ENCODE results near the gene KRTAP13-4. TPM values are rescaled to one million over a fixed set of nuclear protein-coding genes. Genes with fewer than 3 reads are reported as not detected.

Gene KRTAP13-4
- total RNA-seq, 1 experiment from 2014 or later = not detected

GRCh38 chr21:30415993-30416392 lies 14.0 kb upstream of the KRTAP13-4 start:
- CTCF ChIA-PET = no interaction called here

GRCh38 chr21:30425826-30426225 lies 4.2 kb upstream of the KRTAP13-4 start, which contains the start of gene KRTAP13-3:
Gene KRTAP13-3, minus strand, starts transcription at chr21:30425926. Its CDS starts 14 bp downstream, at chr21:30425912.
- ChIA-PET CTCF (no interaction called here), POLR2A (ENCODE audit: unreplicated experiment) (no interaction called here)
- Histone ChIP-seq H3K79me2 (ENCODE audit: low read length) (no peaks in the 10 kb centered on the region), H3K27ac (ENCODE audit: low read length) (no peak within 1 kb of the TSS), H3K9ac (ENCODE audit: low read length) (no peak within 1 kb of the TSS), H3K4me1 (ENCODE audit: insufficient read depth, low read length) (no peaks in the 10 kb centered on the region), H3K4me2 (ENCODE audit: low read length) (no peak within 1 kb of the TSS), H3K9me2 (replicated peaks; ENCODE audit: low read length) (no peaks in the 10 kb centered on the region), H2AFZ (ENCODE audit: low read length) (no peak within 1 kb of the TSS), H3K27me3 (ENCODE audit: low read length) (peaks cover 39% of the 10 kb centered on the region), H4K20me1 (ENCODE audit: low read length) (no peaks in the 10 kb centered on the region), H3K36me3 (ENCODE audit: low read depth, low read length) (no peaks in the 10 kb centered on the region), H3K4me3 (ENCODE audit: low read length) (no peak within 1 kb of the TSS), H3F3A (ENCODE audit: low read length, unreplicated experiment) (no peaks in the 10 kb centered on the region), H3K9me3 (ENCODE audit: low read length) (no peaks in the 10 kb centered on the region)
- DNase-seq = no peak
- no TSS peak for BruUV-seq (replicated peaks)
- TF ChIP-seq CTCF (conservative IDR thresholded peaks at IDR 0.05; ENCODE audit: low read depth, low read length) (no peak), EZH2phosphoT487 (IDR thresholded peaks at IDR 0.05; ENCODE audit: borderline replicate concordance, low read length) (no peak), EZH2 (IDR thresholded peaks at IDR 0.05; ENCODE audit: low read length, unreplicated experiment) (no peak)
- no peak for ATAC-seq
- intact Hi-C loops (cut with micrococcal nuclease) = no loop called here

More at GRCh38 chr21:30415993-30416392, 14.0 kb upstream of the KRTAP13-4 start:
- intact Hi-C loops (cut with micrococcal nuclease) = no loop called here
- no peaks in the 10 kb centered on the region for H3K4me1 ChIP-seq (ENCODE audit: insufficient read depth, low read length)
- H3K36me3 ChIP-seq (ENCODE audit: low read depth, low read length) = no peaks in the 10 kb centered on the region
- POLR2A ChIA-PET (ENCODE audit: unreplicated experiment) = no interaction called here
- H3K27me3 ChIP-seq (ENCODE audit: low read length) = peaks cover 16% of the 10 kb centered on the region; the same call in 1 of the 2 replicates
- no peak for ATAC-seq
- no peaks in the 10 kb centered on the region for H3K9me2 ChIP-seq (replicated peaks; ENCODE audit: low read length)
- no peak for DNase-seq
- no peaks in the 10 kb centered on the region for H3K79me2 ChIP-seq (ENCODE audit: low read length)
- H3K4me2 ChIP-seq (ENCODE audit: low read length) = no peak overlapping the region
- no peak overlapping the region for H3K9ac ChIP-seq (ENCODE audit: low read length)
- BruUV-seq (replicated peaks) = no TSS peak
- H3F3A ChIP-seq (ENCODE audit: low read length, unreplicated experiment) = no peaks in the 10 kb centered on the region
- no peak overlapping the region for H2AFZ ChIP-seq (ENCODE audit: low read length)
- H4K20me1 ChIP-seq (ENCODE audit: low read length) = no peaks in the 10 kb centered on the region
- H3K27ac ChIP-seq (ENCODE audit: low read length) = no peak overlapping the region
- H3K9me3 ChIP-seq (ENCODE audit: low read length) = 0 out of 2 replicates have a peak, but pooled peaks cover 8% of the 10 kb centered on the region
- no peak overlapping the region for H3K4me3 ChIP-seq (ENCODE audit: low read length)
- TF ChIP-seq EZH2phosphoT487 (IDR thresholded peaks at IDR 0.05; ENCODE audit: borderline replicate concordance, low read length) (no peak), CTCF (conservative IDR thresholded peaks at IDR 0.05; ENCODE audit: low read depth, low read length) (no peak), EZH2 (IDR thresholded peaks at IDR 0.05; ENCODE audit: low read length, unreplicated experiment) (no peak)

- Histone ChIP-seq H3K79me2 (ENCODE audit: low read length) (no peaks in the 10 kb centered on the region), H3K9me3 (ENCODE audit: low read length) (no peaks in the 10 kb centered on the region), H3F3A (ENCODE audit: low read length, unreplicated experiment) (no peaks in the 10 kb centered on the region), H3K9ac (ENCODE audit: low read length) (no peak overlapping the region), H4K20me1 (ENCODE audit: low read length) (no peaks in the 10 kb centered on the region), H3K4me2 (ENCODE audit: low read length) (no peak overlapping the region), H2AFZ (ENCODE audit: low read length) (no peak overlapping the region), H3K27ac (ENCODE audit: low read length) (no peak overlapping the region), H3K4me3 (ENCODE audit: low read length) (no peak overlapping the region), H3K9me2 (replicated peaks; ENCODE audit: low read length) (no peaks in the 10 kb centered on the region), H3K4me1 (ENCODE audit: insufficient read depth, low read length) (no peaks in the 10 kb centered on the region), H3K36me3 (ENCODE audit: low read depth, low read length) (no peaks in the 10 kb centered on the region), H3K27me3 (ENCODE audit: low read length) (peaks cover 43% of the 10 kb centered on the region)
- ChIA-PET POLR2A (ENCODE audit: unreplicated experiment) (no interaction called here), CTCF (no interaction called here)
- ATAC-seq (no peak), DNase-seq (no peak)
- BruUV-seq (replicated peaks) = no TSS peak
- TF ChIP-seq EZH2 (IDR thresholded peaks at IDR 0.05; ENCODE audit: low read length, unreplicated experiment) (no peak), CTCF (conservative IDR thresholded peaks at IDR 0.05; ENCODE audit: low read depth, low read length) (no peak), EZH2phosphoT487 (IDR thresholded peaks at IDR 0.05; ENCODE audit: borderline replicate concordance, low read length) (no peak)
- intact Hi-C loops (cut with micrococcal nuclease) = no loop called here
These were observed 3.3 kb upstream of the KRTAP13-4 start for GRCh38 chr21:30426731-30427130.
